GM15510 (cell line): ENCODE results near the gene FAM168A.

Experiments used
- POLR2A ChIP-seq: IDR thresholded peaks from 3 replicates; pipeline ENCODE4 v1.6.1; 2011; ENCODE audit warnings: borderline replicate concordance; ENCODE audit not compliant: insufficient read length; ENCODE audit errors: extremely low read depth

The FAM168A gene

DNA sequence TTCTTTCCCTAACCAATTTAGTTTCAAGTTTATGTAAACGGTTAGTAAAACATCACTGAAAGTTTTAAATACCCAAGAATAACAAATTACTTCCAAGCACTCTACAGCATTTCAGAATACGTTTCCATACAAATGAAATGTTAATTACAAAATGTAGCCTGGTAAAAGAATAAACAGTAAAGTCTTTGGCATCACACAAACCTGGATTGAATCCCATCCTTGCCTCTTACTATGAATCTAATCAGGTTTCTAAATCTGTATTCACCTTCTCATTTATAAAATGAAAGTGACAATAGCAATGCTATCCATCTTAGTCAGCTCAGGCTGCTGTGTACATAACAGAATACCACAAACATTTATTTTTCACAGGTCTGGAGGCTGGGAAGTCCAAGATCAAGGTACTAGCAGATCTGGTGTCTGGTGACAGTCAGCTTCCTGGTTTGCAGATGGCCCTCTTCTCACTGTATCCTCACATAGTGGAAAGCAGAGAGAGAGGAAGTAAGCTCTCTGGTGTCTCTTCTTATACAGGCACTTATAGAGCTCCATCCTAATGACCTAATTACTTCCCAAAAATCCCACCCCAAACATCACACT lies 19.2 kb downstream of the FAM168A start:
- no peak for TF ChIP-seq POLR2A

DNA sequence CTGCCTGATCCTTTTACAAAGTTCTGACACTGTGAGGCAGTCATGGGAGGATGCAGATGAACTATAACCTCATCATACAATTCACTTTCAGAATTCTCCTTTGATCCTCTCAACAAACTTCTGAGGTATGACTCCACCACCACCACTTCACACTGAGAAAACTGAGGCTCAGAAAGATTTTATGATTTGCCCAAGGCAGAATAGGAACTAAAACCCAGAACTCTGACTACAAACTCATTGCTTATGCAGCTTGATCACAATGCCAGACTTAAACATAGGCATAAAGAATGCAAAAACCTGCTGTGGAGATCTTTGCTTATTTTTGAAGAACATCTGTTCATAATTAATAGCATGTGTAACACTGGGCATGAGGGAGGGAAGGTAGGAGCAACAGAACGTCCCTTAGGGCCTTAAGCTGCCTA lies 20.4 kb downstream of the FAM168A start:
- no peak for TF ChIP-seq POLR2A

GRCh38 chr11:73576185-73576614 lies 21.7 kb downstream of the FAM168A start:
- no peak for TF ChIP-seq POLR2A

GRCh38 chr11:73570415-73571114 lies 27.3 kb downstream of the FAM168A start:
- no peak for TF ChIP-seq POLR2A

GRCh38 chr11:73566977-73567755 lies 30.7 kb downstream of the FAM168A start:
- no peak for TF ChIP-seq POLR2A

- no peak for TF ChIP-seq POLR2A
These were observed 31.5 kb downstream of the FAM168A start for GRCh38 chr11:73566422-73566821.

- no peak for TF ChIP-seq POLR2A
These were observed 32.1 kb downstream of the FAM168A start for GRCh38 chr11:73565804-73566203.

- no peak for TF ChIP-seq POLR2A
These were observed 33.0 kb downstream of the FAM168A start for GRCh38 chr11:73564903-73565302.

GRCh38 chr11:73563539-73564200 lies 34.2 kb downstream of the FAM168A start:
- no peak for TF ChIP-seq POLR2A

- TF ChIP-seq POLR2A = no peak
These were observed 38.2 kb downstream of the FAM168A start for GRCh38 chr11:73559743-73560142.

GRCh38 chr11:73556966-73557365 lies 40.9 kb downstream of the FAM168A start:
- TF ChIP-seq POLR2A = no peak

- TF ChIP-seq POLR2A = no peak
These were observed 42.3 kb downstream of the FAM168A start for GRCh38 chr11:73555615-73556014.

- TF ChIP-seq POLR2A = no peak
These were observed 43.1 kb downstream of the FAM168A start for GRCh38 chr11:73554671-73555320.

- TF ChIP-seq POLR2A = no peak
These were observed 44.6 kb downstream of the FAM168A start for GRCh38 chr11:73553266-73553665.
